H1 (cell line): ENCODE measurements around the gene ERC1. TPM values are rescaled to one million over a fixed set of nuclear protein-coding genes. Genes with fewer than 3 reads are reported as not detected.

ENCODE experiments used
- CTCF ChIA-PET: fragments of 300-600 bp; sonication (Branson Sonifier 250); formaldehyde crosslinking; loops from one replicate; lab custom pipeline; 2021; ENCODE audit not compliant: partially characterized antibody; lab: Charles Lee
- POLR2A ChIA-PET: fragments of 300-600 bp; sonication (Branson Sonifier 250); formaldehyde crosslinking; loops from one replicate; lab custom pipeline; 2021; ENCODE audit warnings: inconsistent platforms; ENCODE audit not compliant: partially characterized antibody; lab: Charles Lee
- DNase-seq, 2 experiments: peaks; one replicate each; pipeline versions ENCODE4 v3.0.0 to v3.0.0-alpha.2; 2010 to 2022; ENCODE audit warnings: low spot score in 2 of 2, low read depth in 1 of 2, mixed read lengths in 1 of 2
- FAIRE-seq: peaks from 2 replicates; lab custom pipeline; 2011; peaks lifted over from hg19 to GRCh38; lab: Jason Lieb, UNC
- H2AFZ ChIP-seq: 2 replicates; pipeline ENCODE4 v1.8.1; 2012; ENCODE audit warnings: low read length, inconsistent platforms
- H2AK5ac ChIP-seq: 2 replicates; pipeline ENCODE4 v1.6.1; 2013; ENCODE audit warnings: low read depth, low read length
- H2BK120ac ChIP-seq: replicated peaks from 2 replicates; pipeline ENCODE3; 2013; ENCODE audit warnings: low read depth, low read length, inconsistent platforms
- H2BK12ac ChIP-seq: 2 replicates; pipeline ENCODE4 v1.6.1; 2013; ENCODE audit warnings: low read depth, low read length
- H2BK15ac ChIP-seq: 2 replicates; pipeline ENCODE4 v1.6.1; 2013; ENCODE audit warnings: low read length
- H2BK20ac ChIP-seq: 2 replicates; pipeline ENCODE4 v1.6.1; 2013; ENCODE audit warnings: low read length
- H2BK5ac ChIP-seq: 2 replicates; pipeline ENCODE4 v1.6.1; 2013; ENCODE audit warnings: low read depth, low read length
- H3K14ac ChIP-seq: 2 replicates; pipeline ENCODE4 v1.6.1; 2013; ENCODE audit warnings: inconsistent platforms; ENCODE audit not compliant: insufficient read length
- H3K18ac ChIP-seq: 2 replicates; pipeline ENCODE4 v1.6.1; 2013; ENCODE audit warnings: low read length; ENCODE audit errors: extremely low read depth
- H3K23ac ChIP-seq: 2 replicates; pipeline ENCODE4 v1.6.1; 2013; ENCODE audit warnings: inconsistent platforms; ENCODE audit not compliant: insufficient read length
- H3K23me2 ChIP-seq: 2 replicates; pipeline ENCODE4 v1.6.1; 2013; ENCODE audit warnings: low read depth, low read length
- H3K27ac ChIP-seq: 2 replicates; pipeline ENCODE4 v1.6.1; 2011; ENCODE audit warnings: low read depth, low read length, inconsistent platforms
- H3K27me3 ChIP-seq, 4 experiments: replicated peaks in 1 of 4; 1 replicate in 1 of 4; 2 replicates in 3 of 4; pipeline versions ENCODE4 v1.6.1 to v1.8.1; 2011 to 2013; ENCODE audit warnings: low read length in 3 of 4, mild to moderate bottlenecking in 3 of 4, inconsistent platforms in 2 of 4, mixed read lengths in 2 of 4, moderate library complexity in 1 of 4; ENCODE audit not compliant: control insufficient read depth in 3 of 4, insufficient read depth in 3 of 4; ENCODE audit errors: extremely low read depth in 1 of 4
- H3K36me3 ChIP-seq, 4 experiments: 2 replicates each; pipeline versions ENCODE4 v1.6.1 to v1.8.1; 2011 to 2013; ENCODE audit warnings: mild to moderate bottlenecking in 4 of 4, low read length in 3 of 4, moderate library complexity in 2 of 4, control low read depth in 1 of 4, inconsistent platforms in 1 of 4; ENCODE audit not compliant: insufficient read depth in 4 of 4, control insufficient read depth in 2 of 4
- H3K4ac ChIP-seq: replicated peaks from 2 replicates; pipeline ENCODE3; 2013; ENCODE audit warnings: low read length, low read depth, mixed read lengths, inconsistent platforms; ENCODE audit not compliant: insufficient read length
- H3K4me1 ChIP-seq, 4 experiments: replicated peaks in 1 of 4; 1 replicate in 1 of 4; 2 replicates in 3 of 4; pipeline versions ENCODE4 v1.6.1 to v1.8.1; 2011 to 2013; ENCODE audit warnings: low read length in 3 of 4, inconsistent platforms in 2 of 4, mixed read lengths in 1 of 4; ENCODE audit not compliant: insufficient read depth in 4 of 4, control insufficient read depth in 3 of 4
- H3K4me2 ChIP-seq, 2 experiments: 2 replicates each; pipeline versions ENCODE4 v1.6.1 to v1.8.1; 2011 to 2013; ENCODE audit warnings: low read depth in 2 of 2, low read length in 2 of 2, control low read depth in 1 of 2, inconsistent platforms in 1 of 2, mild to moderate bottlenecking in 1 of 2; ENCODE audit not compliant: insufficient read depth in 1 of 2
- H3K4me3 ChIP-seq, 4 experiments: fragments of 200-600, 300-600 bp in 1 of 4; sonication (generic), shearing (Covaris generic), sonication (Bioruptor Twin) in 1 of 4; 2 replicates each; pipeline versions ENCODE4 v1.5.1 to v1.8.1; 2011 to 2016; ENCODE audit warnings: low read length in 4 of 4, low read depth in 3 of 4, control low read depth in 2 of 4, inconsistent platforms in 2 of 4, mild to moderate bottlenecking in 2 of 4, mixed read lengths in 1 of 4, moderate library complexity in 1 of 4; ENCODE audit not compliant: insufficient read depth in 2 of 4; ENCODE audit errors: extremely low read depth in 1 of 4
- H3K56ac ChIP-seq: replicated peaks from 2 replicates; pipeline ENCODE3; 2013; ENCODE audit warnings: low read depth, mild to moderate bottlenecking, mixed read lengths, low read length, inconsistent platforms; ENCODE audit not compliant: insufficient read length
- H3K79me1 ChIP-seq: 2 replicates; pipeline ENCODE4 v1.6.1; 2013; ENCODE audit warnings: low read depth, low read length, control low read depth
- H3K79me2 ChIP-seq, 2 experiments: 2 replicates each; pipeline versions ENCODE4 v1.6.1 to v1.8.1; 2012 to 2013; ENCODE audit warnings: low read length in 2 of 2, mild to moderate bottlenecking in 2 of 2, inconsistent platforms in 1 of 2; ENCODE audit not compliant: insufficient read depth in 2 of 2, control insufficient read depth in 1 of 2
- H3K9ac ChIP-seq, 4 experiments: replicated peaks in 1 of 4; 1 replicate in 1 of 4; 2 replicates in 3 of 4; pipeline versions ENCODE4 v1.6.1 to v1.8.1; 2011 to 2013; ENCODE audit warnings: low read depth in 3 of 4, low read length in 3 of 4, control low read depth in 2 of 4, mild to moderate bottlenecking in 2 of 4, moderate library complexity in 2 of 4, inconsistent platforms in 1 of 4; ENCODE audit errors: extremely low read depth in 1 of 4
- H3K9me3 ChIP-seq, 2 experiments: 2 replicates each; pipeline versions ENCODE4 v1.6.1 to v1.8.1; 2012 to 2013; ENCODE audit warnings: mild to moderate bottlenecking in 2 of 2, moderate library complexity in 2 of 2, control low read depth in 1 of 2, inconsistent platforms in 1 of 2, low read depth in 1 of 2, low read length in 1 of 2, mixed read lengths in 1 of 2; ENCODE audit not compliant: insufficient read depth in 2 of 2
- H4K20me1 ChIP-seq, 2 experiments: replicated peaks in 1 of 2; 2 replicates each; pipeline versions ENCODE3 to v1.8.1; 2011 to 2013; ENCODE audit warnings: inconsistent platforms in 2 of 2, low read length in 2 of 2, mild to moderate bottlenecking in 1 of 2; ENCODE audit not compliant: insufficient read depth in 2 of 2, control insufficient read depth in 1 of 2
- H4K5ac ChIP-seq: 2 replicates; pipeline ENCODE4 v1.6.1; 2013; ENCODE audit warnings: low read length, low read depth, mixed read lengths, inconsistent platforms; ENCODE audit not compliant: insufficient read length
- H4K8ac ChIP-seq: 2 replicates; pipeline ENCODE4 v1.8.0; 2013; ENCODE audit warnings: mild to moderate bottlenecking, moderate library complexity, low read length, inconsistent platforms; ENCODE audit not compliant: insufficient read depth; ENCODE audit errors: extremely low read depth
- H4K91ac ChIP-seq: replicated peaks from 2 replicates; pipeline ENCODE3; 2013; ENCODE audit warnings: low read length, mixed read lengths, inconsistent platforms; ENCODE audit not compliant: insufficient read length
- ASH2L ChIP-seq: fragments of 200-600, 300-600 bp; sonication (generic); IDR thresholded peaks from one replicate; pipeline ENCODE4 v1.7.1; 2017; ENCODE audit warnings: low read length
- ATF2 ChIP-seq: IDR thresholded peaks from 2 replicates; pipeline ENCODE4 v1.6.1; 2012; ENCODE audit warnings: low read length, inconsistent platforms
- FOSL1 ChIP-seq: IDR thresholded peaks from 2 replicates; pipeline ENCODE4 v1.6.1; 2011; ENCODE audit warnings: mild to moderate bottlenecking, low read depth, low read length, moderate library complexity; ENCODE audit not compliant: insufficient read depth
- HDAC2 ChIP-seq, 2 experiments: fragments of 300-600 bp in 1 of 2; sonication (generic) in 1 of 2; IDR thresholded peaks; 2 replicates each; pipeline ENCODE4 v1.6.1; 2011 to 2012; ENCODE audit warnings: low read depth in 2 of 2, low read length in 2 of 2, mild to moderate bottlenecking in 2 of 2, moderate library complexity in 2 of 2, borderline replicate concordance in 1 of 2, inconsistent platforms in 1 of 2
- HDAC6 ChIP-seq: IDR thresholded peaks from one replicate; pipeline ENCODE4 v1.7.1; 2012; ENCODE audit warnings: low read depth, mild to moderate bottlenecking, inconsistent platforms, low read length, moderate library complexity
- JUN ChIP-seq: IDR thresholded peaks from 2 replicates; pipeline ENCODE4 v1.6.1; 2011; ENCODE audit warnings: low read depth, mild to moderate bottlenecking, improper control_type of control experiment, low read length
- KDM4A ChIP-seq: IDR thresholded peaks from one replicate; pipeline ENCODE4 v1.7.1; 2012; ENCODE audit warnings: low read depth, mild to moderate bottlenecking, moderate library complexity, low read length, inconsistent platforms; ENCODE audit not compliant: severe bottlenecking
- POU5F1 ChIP-seq: IDR thresholded peaks from 2 replicates; pipeline ENCODE4 v1.6.1; 2011; ENCODE audit warnings: low read depth, mild to moderate bottlenecking, low read length, moderate library complexity
- TEAD4 ChIP-seq: IDR thresholded peaks from 2 replicates; pipeline ENCODE4 v1.6.1; 2012; ENCODE audit warnings: low read depth, low read length, inconsistent platforms, mixed read lengths
- WGBS, 2 experiments: shearing (Covaris generic) in 1 of 2; methylation state at CpG; one replicate each; pipeline versions ENCODE4 v1.1.6 to v1.1.7; 2013 to 2015; ENCODE audit warnings: low lambda C conversion rate in 2 of 2, mixed read lengths in 2 of 2, inconsistent platforms in 1 of 2, low coverage in 1 of 2, missing lambda C conversion rate in 1 of 2; ENCODE audit not compliant: insufficient replicate concordance in 2 of 2, insufficient coverage in 1 of 2, insufficient read length in 1 of 2; ENCODE audit errors: extremely low coverage in 1 of 2, missing lambda C conversion rate in 1 of 2; 5-methylcytosine and 5-hydroxymethylcytosine counted together
- polyA plus RNA-seq, 7 experiments: library from polyadenylated mRNA; depleted of rRNA in 3 of 7; stranded (reverse) in 5 of 7; unstranded in 2 of 7; fragments of >200 nt in 5 of 7; fragments of 200-250 nt in 2 of 7; gene quantifications; 1 replicate in 5 of 7; 2 replicates in 1 of 7; 4 replicates in 1 of 7; pipeline versions ENCODE4 v1.2.1 to v1.2.3, GENCODE V29; 2011 to 2013; ENCODE audit warnings: missing spikeins in 2 of 7, mixed read lengths in 2 of 7
- total RNA-seq: library from RNA; stranded (reverse); fragmentation: NEBNext Ultra II Directional; extraction: Animal tissue kit (Norgen Biotek cat#: 25700); gene quantifications from 2 replicates; pipeline ENCODE4 v1.2.1, GENCODE V29; 2021

ERC1 gene
- total and polyA plus RNA-seq, 2 of the 8 experiments (the other 6 are each of a cell fraction or from before 2014, with no cell fraction given) = 7.8 to 45.7 TPM

- Histone ChIP-seq H4K5ac (no peak overlapping the region), H4K20me1 (no peaks in the 10 kb centered on the region), H3K79me1 (no peaks in the 10 kb centered on the region), H2AK5ac (no peak overlapping the region), H2BK15ac (no peak overlapping the region), H3K14ac (no peak overlapping the region), H3K4me3 (no peak overlapping the region), H2AFZ (no peak overlapping the region), H3K56ac (no peak overlapping the region), H2BK5ac (no peak overlapping the region), H3K79me2 (no peaks in the 10 kb centered on the region), H3K9ac (no peak overlapping the region), H3K27ac (no peak overlapping the region), H3K23ac (no peak overlapping the region), H3K4ac (no peak overlapping the region), H4K91ac (no peak overlapping the region), H3K27me3 (no peaks in the 10 kb centered on the region), H3K36me3 (peaks cover 0 to 2% (median 0%) of the 10 kb centered on the region in 4 experiments; a peak in 2 of 8 replicates), H3K4me2 (no peak overlapping the region), H3K18ac (no peak overlapping the region), H2BK120ac (no peak overlapping the region), H2BK12ac (no peak overlapping the region), H4K8ac (no peak overlapping the region), H2BK20ac (no peak overlapping the region), H3K23me2 (no peaks in the 10 kb centered on the region), H3K4me1 (peaks cover 0 to 3% (median 0%) of the 10 kb centered on the region in 4 experiments; a peak in 2 of 7 replicates), H3K9me3 (peaks cover 0 to 3% of the 10 kb centered on the region in 2 experiments; a peak in 1 of 4 replicates)
- POLR2A ChIA-PET = interaction anchor here (0.7 kb wide), 1 partner anchor 17 kb away, joined by 3 read pairs; no protein-coding TSS in a partner anchor
- 88% methylated on average over 2 of the region's 2 CpGs; no CpG with 5 or more reads in 1 of the 2 experiments for WGBS, 2 experiments
- no peak for DNase-seq
- FAIRE-seq = no peak
- CTCF ChIA-PET = interaction anchor here (1.3 to 2.3 kb wide), 4 partner anchors 10 to 264 kb away, joined by 3 to 6 read pairs (median 4); no protein-coding TSS in a partner anchor
- TF ChIP-seq FOSL1 (no peak), KDM4A (no peak), HDAC6 (no peak), ATF2 (no peak), POU5F1 (no peak), ASH2L (no peak), HDAC2 (IDR thresholded peaks at IDR 0.05; ENCODE audit: borderline replicate concordance in 1 of 2, low read depth in 2 of 2, low read length in 2 of 2) (no peak), JUN (no peak), TEAD4 (no peak)
These were observed 328.2 kb downstream of the ERC1 start for GRCh38 chr12:1319212-1319611.
